MM.1S (cell line): ENCODE results near the gene TIGAR.

Experiments
- DNase-seq: peaks from one replicate; pipeline ENCODE4 v3.0.0-alpha.2; 2015
- H2AFZ ChIP-seq: fragments of 300-600 bp; sonication (generic); 2 replicates; pipeline ENCODE4 v1.6.0; 2016; ENCODE audit warnings: antibody characterized with exemption, low read length
- H3F3A ChIP-seq: fragments of 300-600 bp; sonication (generic); 2 replicates; pipeline ENCODE4 v1.6.1; 2016; ENCODE audit warnings: mild to moderate bottlenecking, antibody characterized with exemption, low read length, moderate library complexity, mixed read lengths; ENCODE audit not compliant: insufficient read depth
- H3K27ac ChIP-seq: fragments of 300-600 bp; sonication (generic); 2 replicates; pipeline ENCODE4 v1.5.1; 2016; ENCODE audit warnings: mild to moderate bottlenecking, low read length
- H3K27me3 ChIP-seq: fragments of 300-600 bp; sonication (generic); replicated peaks from 2 replicates; pipeline ENCODE4 v1.6.0; 2016; ENCODE audit warnings: low read length; ENCODE audit not compliant: insufficient read depth
- H3K36me3 ChIP-seq: fragments of 300-600 bp; sonication (generic); replicated peaks from 2 replicates; pipeline ENCODE4 v1.6.1; 2016; ENCODE audit warnings: mild to moderate bottlenecking, low read length, mixed read lengths; ENCODE audit not compliant: insufficient read depth
- H3K4me1 ChIP-seq: fragments of 300-600 bp; sonication (generic); 2 replicates; pipeline ENCODE4 v1.6.1; 2016; ENCODE audit warnings: low read length, mixed read lengths
- H3K4me2 ChIP-seq: fragments of 300-600 bp; sonication (generic); 2 replicates; pipeline ENCODE4 v1.6.0; 2016; ENCODE audit warnings: low read depth, low read length
- H3K4me3 ChIP-seq: fragments of 300-600 bp; sonication (generic); 2 replicates; pipeline ENCODE4 v1.5.1; 2016; ENCODE audit warnings: low read length, mixed read lengths
- H3K79me2 ChIP-seq: fragments of 300-600 bp; sonication (generic); 2 replicates; pipeline ENCODE4 v1.6.1; 2016; ENCODE audit warnings: mixed run types, low read length, mixed read lengths
- H3K9ac ChIP-seq: fragments of 300-600 bp; sonication (generic); 2 replicates; pipeline ENCODE4 v1.6.1; 2016; ENCODE audit warnings: low read length, mixed read lengths
- H3K9me2 ChIP-seq: fragments of 300-600 bp; sonication (generic); replicated peaks from 2 replicates; pipeline ENCODE4 v1.6.1; 2016; ENCODE audit warnings: mild to moderate bottlenecking, low read length, mixed read lengths; ENCODE audit not compliant: insufficient read depth
- H3K9me3 ChIP-seq: fragments of 300-600 bp; sonication (generic); replicated peaks from 2 replicates; pipeline ENCODE4 v1.6.1; 2016; ENCODE audit warnings: mild to moderate bottlenecking, low read length, mixed read lengths; ENCODE audit not compliant: insufficient read depth
- H4K20me1 ChIP-seq: fragments of 300-600 bp; sonication (generic); 2 replicates; pipeline ENCODE4 v1.6.1; 2016; ENCODE audit warnings: mild to moderate bottlenecking, low read length, moderate library complexity, mixed read lengths; ENCODE audit not compliant: insufficient read depth
- EZH2 ChIP-seq: fragments of 300-600 bp; sonication (generic); optimal IDR thresholded peaks from 2 replicates; pipeline ENCODE3; 2017; ENCODE audit warnings: low read depth, mild to moderate bottlenecking, antibody characterized with exemption, low read length, mixed read lengths
- EZH2phosphoT487 ChIP-seq: fragments of 300-600 bp; sonication (generic); IDR thresholded peaks from 2 replicates; pipeline ENCODE4 v1.6.1; 2018; ENCODE audit warnings: antibody characterized with exemption, low read length
- TF ChIP-seq, protein P1 (sequence below): fragments of 300-600 bp; sonication (generic); IDR thresholded peaks from 2 replicates; pipeline ENCODE4 v1.5.1; 2016; ENCODE audit warnings: antibody characterized with exemption, low read length, mixed read lengths

TIGAR gene

GRCh38 chr12:4279198-4279690 lies 41.8 kb upstream of the TIGAR start:
- H3K9me3 ChIP-seq: no peaks in the 10 kb centered on the region
- H3K4me3 ChIP-seq: no peak overlapping the region
- peaks cover 99% of the 10 kb centered on the region for H3K79me2 ChIP-seq
- peak overlapping the region; percentile 98; the same call in 1 of the 2 replicates for H3K27ac ChIP-seq
- no peaks in the 10 kb centered on the region for H3K9me2 ChIP-seq
- no peaks in the 10 kb centered on the region for H3K27me3 ChIP-seq
- TF ChIP-seq EZH2: no peak
- no peak for TF ChIP-seq EZH2phosphoT487
- TF ChIP-seq, protein P1, sequence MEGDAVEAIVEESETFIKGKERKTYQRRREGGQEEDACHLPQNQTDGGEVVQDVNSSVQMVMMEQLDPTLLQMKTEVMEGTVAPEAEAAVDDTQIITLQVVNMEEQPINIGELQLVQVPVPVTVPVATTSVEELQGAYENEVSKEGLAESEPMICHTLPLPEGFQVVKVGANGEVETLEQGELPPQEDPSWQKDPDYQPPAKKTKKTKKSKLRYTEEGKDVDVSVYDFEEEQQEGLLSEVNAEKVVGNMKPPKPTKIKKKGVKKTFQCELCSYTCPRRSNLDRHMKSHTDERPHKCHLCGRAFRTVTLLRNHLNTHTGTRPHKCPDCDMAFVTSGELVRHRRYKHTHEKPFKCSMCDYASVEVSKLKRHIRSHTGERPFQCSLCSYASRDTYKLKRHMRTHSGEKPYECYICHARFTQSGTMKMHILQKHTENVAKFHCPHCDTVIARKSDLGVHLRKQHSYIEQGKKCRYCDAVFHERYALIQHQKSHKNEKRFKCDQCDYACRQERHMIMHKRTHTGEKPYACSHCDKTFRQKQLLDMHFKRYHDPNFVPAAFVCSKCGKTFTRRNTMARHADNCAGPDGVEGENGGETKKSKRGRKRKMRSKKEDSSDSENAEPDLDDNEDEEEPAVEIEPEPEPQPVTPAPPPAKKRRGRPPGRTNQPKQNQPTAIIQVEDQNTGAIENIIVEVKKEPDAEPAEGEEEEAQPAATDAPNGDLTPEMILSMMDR: no peak
- no peak for DNase-seq
- H3K36me3 ChIP-seq: peaks cover 52% of the 10 kb centered on the region
- peak overlapping the region; percentile 70; the same call in 1 of the 2 replicates for H3K4me2 ChIP-seq
- H3K4me1 ChIP-seq: peaks cover 35% of the 10 kb centered on the region
- H4K20me1 ChIP-seq: peaks cover 80% of the 10 kb centered on the region
- H3F3A ChIP-seq: peaks cover 82% of the 10 kb centered on the region
- no peak overlapping the region for H2AFZ ChIP-seq
- no peak overlapping the region; the same call in 1 of the 2 replicates for H3K9ac ChIP-seq

- Histone ChIP-seq H3K4me2 (peak overlapping the region; percentile 10; the same call in 1 of the 2 replicates), H3K27ac (peak overlapping the region; percentile 6; the same call in 1 of the 2 replicates)
- no peak for DNase-seq
Observed at GRCh38 chr12:4280351-4281163, 40.5 kb upstream of the TIGAR start.

DNA sequence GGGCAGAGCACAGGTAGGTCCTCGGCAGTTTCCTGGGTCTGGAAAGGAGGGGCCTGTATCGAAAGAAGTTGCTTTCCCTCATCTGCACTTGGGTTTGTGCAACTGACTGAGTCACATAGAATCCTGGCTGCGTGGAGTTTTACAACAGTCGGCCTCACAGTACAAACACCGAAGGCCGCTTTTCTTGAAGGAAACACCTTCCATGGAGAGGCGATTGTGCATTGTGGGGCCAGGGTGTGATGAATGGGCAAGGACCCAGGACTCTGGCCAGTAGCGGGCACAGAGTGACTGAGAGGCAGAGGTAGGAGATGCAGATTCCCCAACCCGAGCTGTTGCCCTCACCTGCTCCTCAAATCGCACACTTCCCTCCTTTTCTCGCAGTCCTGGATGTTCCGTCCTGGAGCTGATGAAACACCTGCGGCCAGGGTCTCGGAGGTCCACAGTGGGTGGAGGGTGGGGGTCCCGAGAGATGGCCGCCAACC lies 39.8 kb upstream of the TIGAR start:
- Histone ChIP-seq H4K20me1 (peaks cover 91% of the 10 kb centered on the region), H3K9me2 (no peaks in the 10 kb centered on the region), H3K4me1 (peaks cover 35% of the 10 kb centered on the region), H3F3A (peaks cover 91% of the 10 kb centered on the region), H3K27ac (no peak overlapping the region), H3K9ac (no peak overlapping the region), H3K79me2 (peaks cover 99% of the 10 kb centered on the region), H3K27me3 (no peaks in the 10 kb centered on the region), H3K9me3 (no peaks in the 10 kb centered on the region), H3K36me3 (peaks cover 56% of the 10 kb centered on the region), H3K4me2 (no peak overlapping the region), H3K4me3 (no peak overlapping the region), H2AFZ (no peak overlapping the region)
- TF ChIP-seq EZH2phosphoT487: no peak
- TF ChIP-seq, protein P1: no peak
- no peak for TF ChIP-seq EZH2
- DNase-seq: no peak

More at GRCh38 chr12:4280351-4281163, 40.5 kb upstream of the TIGAR start:
- Histone ChIP-seq H3K9me3 (no peaks in the 10 kb centered on the region), H3K9ac (no peak overlapping the region), H3K79me2 (peaks cover 99% of the 10 kb centered on the region), H3K36me3 (peaks cover 56% of the 10 kb centered on the region), H2AFZ (no peak overlapping the region), H3K27me3 (no peaks in the 10 kb centered on the region), H4K20me1 (peaks cover 90% of the 10 kb centered on the region), H3F3A (peaks cover 89% of the 10 kb centered on the region), H3K9me2 (no peaks in the 10 kb centered on the region), H3K4me1 (peaks cover 35% of the 10 kb centered on the region), H3K4me3 (no peak overlapping the region)
- no peak for TF ChIP-seq EZH2
- TF ChIP-seq, protein P1: no peak
- no peak for TF ChIP-seq EZH2phosphoT487
